NT2/D1 (cell line): ENCODE data around the gene DHCR24.

ENCODE experiments used
- YY1 ChIP-seq: IDR thresholded peaks from 2 replicates; pipeline ENCODE4 v1.6.1; 2011; ENCODE audit not compliant: insufficient read length, insufficient read depth
- ZNF274 ChIP-seq: IDR thresholded peaks from 2 replicates; pipeline ENCODE4 v1.6.1; 2011; ENCODE audit warnings: mild to moderate bottlenecking, low read depth, low read length

GRCh38 chr1:54813485-54814125, 73.4 kb downstream of the DHCR24 start:
- TF ChIP-seq ZNF274 (no peak), YY1 (no peak)
